Upper lobe of left lung (tissue), 6 donors: ENCODE measurements around the gene CLIP2. TPM values are rescaled to one million over a fixed set of nuclear protein-coding genes. Genes with fewer than 3 reads are reported as not detected.
"Not testable (repeated sequence)": the region's sequence is repeated elsewhere in the genome, so short reads cannot be mapped to it uniquely, and the experiment has no call there.

Experiments
- ATAC-seq, 2 donors: fragments of 200-7000 bp; cut with Tn5 transposase; one replicate each; pipeline ENCODE4 v1.9.1; 2022; ENCODE audit warnings: mild to moderate bottlenecking in 2 of 2, moderate library complexity in 2 of 2; ENCODE audit not compliant: low FRiP score in 2 of 2
- DNase-seq, 2 donors: peaks; one replicate each; pipeline ENCODE4 v3.0.0-alpha.2; 2019 to 2020
- H3K27ac ChIP-seq, 4 donors: fragments of 200-600 bp; sonication (generic); one replicate each; pipeline ENCODE4 v1.5.1; 2016 to 2019
- H3K27me3 ChIP-seq, 4 donors: fragments of 200-600 bp; sonication (generic); one replicate each; pipeline ENCODE4 v1.5.1; 2017 to 2019
- H3K36me3 ChIP-seq, 4 donors: fragments of 200-600 bp; sonication (generic); one replicate each; pipeline ENCODE4 v1.5.1; 2016 to 2019
- H3K4me1 ChIP-seq, 4 donors: fragments of 200-600 bp; sonication (generic); one replicate each; pipeline ENCODE4 v1.5.1; 2018 to 2019
- H3K4me3 ChIP-seq, 4 donors: fragments of 200-600 bp; sonication (generic); one replicate each; pipeline ENCODE4 v1.5.1; 2017 to 2019; ENCODE audit warnings: mild to moderate bottlenecking in 2 of 4, moderate library complexity in 1 of 4
- H3K9me3 ChIP-seq, 4 donors: fragments of 200-600 bp; sonication (generic); one replicate each; pipeline ENCODE4 v1.5.1; 2018 to 2019
- EP300 ChIP-seq, 4 donors: sonication (generic); formaldehyde crosslinking; IDR thresholded peaks; one replicate each; pipeline ENCODE4 v1.5.1; 2017; ENCODE audit warnings: antibody characterized with exemption in 4 of 4, control low read depth in 2 of 4
- POLR2A ChIP-seq, 4 donors: fragments of 450-650 bp; IDR thresholded peaks; one replicate each; pipeline ENCODE4 v1.5.1; 2016 to 2017; ENCODE audit warnings: antibody characterized with exemption in 4 of 4, mild to moderate bottlenecking in 2 of 4
- POLR2AphosphoS5 ChIP-seq, 2 donors: sonication (generic); formaldehyde crosslinking; IDR thresholded peaks; one replicate each; pipeline ENCODE4 v1.5.1; 2017; ENCODE audit warnings: antibody characterized with exemption in 2 of 2
- WGBS, 2 donors: methylation state at CpG; one replicate each; pipeline ENCODE4 v1.1.5; 2017 to 2018; 5-methylcytosine and 5-hydroxymethylcytosine counted together
- total RNA-seq, 6 donors: library from RNA; depleted of rRNA in 4 of 6; stranded (reverse); fragments of >200 nt in 4 of 6; gene quantifications; one replicate each; pipeline versions ENCODE4 v1.1.0 to v1.2.1, GENCODE V29; 2016 to 2021
- TF ChIP-seq, protein P1 (sequence below), 6 experiments: fragments of 450-650 bp in 4 of 6; fragments of 200-600 bp in 2 of 6; sonication (generic) in 2 of 6; IDR thresholded peaks; one replicate each; pipeline ENCODE4 v1.5.1; 2016 to 2019; ENCODE audit warnings: antibody characterized with exemption in 6 of 6
- donor health status: DM: no; HTN: no; CAD: no; lungs with moderate emphysema.
- donor health status: DM: no; HTN: yes; CAD: no; lungs with severe emphysema.

The CLIP2 gene
- total RNA-seq, 6 donors from 2014 or later, result 12.1 to 55.5 (median 24.8) TPM

DNA sequence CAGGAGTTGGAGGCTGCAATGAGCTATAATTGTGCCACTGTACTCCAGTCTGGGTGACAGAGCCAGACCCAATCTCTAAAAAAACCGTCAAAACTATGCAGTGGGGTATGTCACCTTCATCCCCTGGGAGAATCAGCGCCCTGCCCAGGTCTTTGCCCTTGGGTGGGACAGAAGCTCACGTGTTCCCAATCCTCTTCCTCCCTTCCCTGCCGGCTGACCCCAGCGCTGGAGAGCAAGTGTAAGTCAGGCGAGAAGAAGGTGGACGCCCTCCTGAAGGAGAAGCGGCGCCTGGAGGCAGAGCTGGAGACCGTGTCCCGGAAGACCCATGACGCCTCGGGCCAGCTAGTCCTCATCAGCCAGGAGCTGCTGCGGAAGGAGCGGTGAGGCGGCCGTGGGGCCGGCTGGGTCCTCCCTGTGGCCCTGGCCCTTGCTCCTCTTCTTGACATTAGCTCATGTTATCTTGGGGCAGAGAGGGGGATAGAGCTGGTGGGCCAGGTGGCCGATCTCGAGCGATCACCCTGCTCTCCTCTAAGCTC, 99.7 kb downstream of the CLIP2 start:
- no peak overlapping the region for H3K27ac ChIP-seq
- H3K27me3 ChIP-seq, result no peaks in the 10 kb centered on the region
- TF ChIP-seq POLR2A (IDR thresholded peaks at IDR 0.05) (no peak), EP300 (IDR thresholded peaks at IDR 0.05) (no peak)
- TF ChIP-seq, protein P1, sequence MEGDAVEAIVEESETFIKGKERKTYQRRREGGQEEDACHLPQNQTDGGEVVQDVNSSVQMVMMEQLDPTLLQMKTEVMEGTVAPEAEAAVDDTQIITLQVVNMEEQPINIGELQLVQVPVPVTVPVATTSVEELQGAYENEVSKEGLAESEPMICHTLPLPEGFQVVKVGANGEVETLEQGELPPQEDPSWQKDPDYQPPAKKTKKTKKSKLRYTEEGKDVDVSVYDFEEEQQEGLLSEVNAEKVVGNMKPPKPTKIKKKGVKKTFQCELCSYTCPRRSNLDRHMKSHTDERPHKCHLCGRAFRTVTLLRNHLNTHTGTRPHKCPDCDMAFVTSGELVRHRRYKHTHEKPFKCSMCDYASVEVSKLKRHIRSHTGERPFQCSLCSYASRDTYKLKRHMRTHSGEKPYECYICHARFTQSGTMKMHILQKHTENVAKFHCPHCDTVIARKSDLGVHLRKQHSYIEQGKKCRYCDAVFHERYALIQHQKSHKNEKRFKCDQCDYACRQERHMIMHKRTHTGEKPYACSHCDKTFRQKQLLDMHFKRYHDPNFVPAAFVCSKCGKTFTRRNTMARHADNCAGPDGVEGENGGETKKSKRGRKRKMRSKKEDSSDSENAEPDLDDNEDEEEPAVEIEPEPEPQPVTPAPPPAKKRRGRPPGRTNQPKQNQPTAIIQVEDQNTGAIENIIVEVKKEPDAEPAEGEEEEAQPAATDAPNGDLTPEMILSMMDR (IDR thresholded peaks at IDR 0.05), result no peak
- no peaks in the 10 kb centered on the region for H3K9me3 ChIP-seq
- ATAC-seq, result peak in 1 of 2 donors; percentile 41
- peaks cover 0 to 36% (median 10%) of the 10 kb centered on the region in 4 donors for H3K36me3 ChIP-seq
- peaks cover 0 to 8% (median 5%) of the 10 kb centered on the region in 4 donors for H3K4me1 ChIP-seq
- no peak overlapping the region for H3K4me3 ChIP-seq
- WGBS, 2 donors, result 93 to 94% methylated on average over 21 of the region's 21 CpGs
- DNase-seq, result peak in 1 of 2 donors; percentile 74

DNA sequence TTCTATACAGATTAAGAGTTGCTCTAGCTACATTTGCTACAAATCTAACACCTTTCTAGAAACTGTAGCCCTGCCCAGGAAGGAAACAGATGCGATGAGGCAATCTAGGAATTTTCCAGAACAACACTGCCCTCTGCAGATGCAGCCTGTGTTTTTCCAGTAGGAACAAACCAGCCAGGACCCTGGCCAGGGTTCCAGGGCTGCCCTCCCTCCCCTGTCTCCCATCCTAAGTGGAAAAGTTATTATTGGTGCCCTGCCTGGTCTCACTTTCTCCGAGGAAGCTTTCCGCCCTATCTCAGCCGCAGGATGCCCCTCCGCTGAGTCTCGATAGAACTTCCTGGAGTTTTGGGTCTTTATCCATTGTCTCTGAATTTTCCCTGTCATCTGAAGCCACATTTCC, 104.5 kb downstream of the CLIP2 start:
- H3K9me3 ChIP-seq, H3K4me3 ChIP-seq, H3K27me3 ChIP-seq: not testable (repeated sequence)
- Histone ChIP-seq H3K27ac (peak overlapping the region in 1 of 4 donors; percentile 65), H3K4me1 (peaks cover 0 to 14% (median 10%) of the 10 kb centered on the region in 4 donors), H3K36me3 (peaks cover 0 to 35% (median 11%) of the 10 kb centered on the region in 4 donors)
- peak in 1 of 2 donors; percentile 38 for DNase-seq
- 57 to 59% methylated on average over 6 of the region's 6 CpGs for WGBS, 2 donors
- ATAC-seq, result peak; percentile 48 to 55
- TF ChIP-seq, protein P1 (IDR thresholded peaks at IDR 0.05), result peak in 2 of 6 experiments; percentile 23 to 38

DNA sequence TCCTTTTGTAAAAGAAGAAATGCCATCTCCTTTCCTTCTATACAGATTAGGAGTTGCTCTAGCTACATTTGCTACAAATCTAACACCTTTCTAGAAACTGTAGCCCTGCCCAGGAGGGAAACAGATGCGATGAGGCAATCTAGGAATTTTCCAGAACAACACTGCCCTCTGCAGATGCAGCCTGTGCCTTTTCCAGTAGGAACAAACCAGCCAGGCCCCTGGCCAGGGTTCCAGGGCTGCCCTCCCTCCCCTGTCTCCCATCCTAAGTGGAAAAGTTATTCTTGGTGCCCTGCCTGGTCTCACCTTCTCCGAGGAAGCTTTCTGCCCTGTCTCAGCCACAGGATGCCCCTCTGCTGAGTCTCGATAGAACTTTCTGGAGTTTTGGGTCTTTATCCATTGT, 105.4 kb downstream of the CLIP2 start:
- not testable (repeated sequence) for H3K27ac ChIP-seq, DNase-seq, H3K27me3 ChIP-seq, H3K4me3 ChIP-seq, H3K9me3 ChIP-seq
- H3K36me3 ChIP-seq, result peaks cover 0 to 29% (median 8%) of the 10 kb centered on the region in 4 donors
- TF ChIP-seq, protein P1 (IDR thresholded peaks at IDR 0.05), result peak in 1 of 6 experiments; percentile 14
- peaks cover 0 to 14% (median 10%) of the 10 kb centered on the region in 4 donors for H3K4me1 ChIP-seq
- ATAC-seq, result peak; percentile 29 to 41
- 42 to 64% methylated on average over 3 of the region's 3 CpGs for WGBS, 2 donors

DNA sequence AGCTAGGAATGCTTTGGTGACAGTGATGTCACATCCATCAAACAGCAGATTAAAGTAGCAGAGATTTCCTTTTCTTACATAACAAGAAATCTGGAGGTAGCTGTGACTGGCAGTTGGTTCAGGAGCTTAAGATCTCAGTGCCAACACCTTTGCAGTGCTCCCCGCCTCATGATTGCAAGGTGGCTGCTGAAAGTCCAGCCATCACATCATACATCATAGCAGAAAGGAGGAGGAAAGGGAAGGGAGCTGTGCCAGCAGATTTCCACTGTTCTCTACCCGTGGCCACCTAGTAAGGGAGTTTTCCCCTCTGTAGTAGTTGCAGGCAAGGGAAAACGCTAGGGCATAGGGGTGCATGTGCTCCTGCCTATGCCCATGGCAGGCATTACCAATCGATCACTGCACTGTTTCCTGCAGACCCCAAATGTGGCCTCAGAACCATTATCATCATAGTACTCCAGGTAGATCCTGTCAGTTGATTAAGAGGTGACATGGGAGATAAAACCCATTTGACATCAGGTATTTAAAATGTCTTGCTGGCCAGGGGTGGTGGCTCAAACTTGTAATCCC, 106.6 kb downstream of the CLIP2 start:
- no peaks in the 10 kb centered on the region for H3K27me3 ChIP-seq
- H3K4me3 ChIP-seq, result no peak overlapping the region
- no peak for DNase-seq
- H3K9me3 ChIP-seq, result no peaks in the 10 kb centered on the region
- ATAC-seq, result no peak
- peaks cover 0 to 14% (median 10%) of the 10 kb centered on the region in 4 donors for H3K4me1 ChIP-seq
- H3K27ac ChIP-seq, result no peak overlapping the region
- WGBS, 2 donors, result 75 to 84% methylated on average over 3 to 4 of the region's 4 CpGs
- no peak for TF ChIP-seq POLR2A (IDR thresholded peaks at IDR 0.05)
- TF ChIP-seq, protein P1 (IDR thresholded peaks at IDR 0.05), result no peak
- no peak for TF ChIP-seq EP300 (IDR thresholded peaks at IDR 0.05)
- no peak for TF ChIP-seq POLR2AphosphoS5 (IDR thresholded peaks at IDR 0.05)
- H3K36me3 ChIP-seq, result peaks cover 0 to 30% (median 12%) of the 10 kb centered on the region in 4 donors

DNA sequence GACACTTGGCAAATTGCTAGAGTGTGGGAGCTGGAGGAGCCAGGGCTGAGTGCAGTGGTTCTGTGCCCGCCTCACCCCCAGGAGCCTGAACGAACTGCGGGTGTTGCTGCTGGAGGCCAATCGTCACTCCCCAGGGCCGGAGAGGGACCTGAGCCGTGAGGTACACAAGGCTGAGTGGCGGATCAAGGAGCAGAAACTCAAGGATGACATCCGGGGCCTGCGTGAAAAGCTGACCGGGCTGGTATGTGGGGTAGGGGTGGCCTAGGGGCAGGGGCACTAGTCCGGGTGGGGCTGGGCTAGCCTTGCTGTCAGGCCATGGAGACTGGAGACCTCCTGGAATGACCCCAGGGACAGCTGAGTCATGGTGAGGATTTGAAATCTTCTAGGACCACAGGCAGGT, 107.8 kb downstream of the CLIP2 start:
- peaks cover 0 to 24% (median 13%) of the 10 kb centered on the region in 4 donors for H3K36me3 ChIP-seq
- no peak overlapping the region for H3K4me3 ChIP-seq
- peaks cover 0 to 14% (median 10%) of the 10 kb centered on the region in 4 donors for H3K4me1 ChIP-seq
- no peaks in the 10 kb centered on the region for H3K27me3 ChIP-seq
- peak in 1 of 2 donors; percentile 2 for ATAC-seq
- no peaks in the 10 kb centered on the region for H3K9me3 ChIP-seq
- 92 to 95% methylated on average over 10 of the region's 11 CpGs for WGBS, 2 donors
- no peak for TF ChIP-seq POLR2AphosphoS5 (IDR thresholded peaks at IDR 0.05)
- no peak overlapping the region for H3K27ac ChIP-seq
- DNase-seq, result no peak
